GM18870 (cell line): Measurements from ENCODE around the gene RPS6KA4.

Source experiments
- ATAC-seq: cut with Tn5 transposase; IDR thresholded peaks from one replicate; pipeline ENCODE4 v1.9.1; 2021; ENCODE audit warnings: moderate library complexity; ENCODE audit not compliant: unreplicated experiment

Gene RPS6KA4

GRCh38 chr11:64347193-64347867, 11.6 kb upstream of the RPS6KA4 start:
- ATAC-seq = no peak

GRCh38 chr11:64348383-64349024, 10.5 kb upstream of the RPS6KA4 start:
- no peak for ATAC-seq

- ATAC-seq = no peak
These were observed 10.0 kb upstream of the RPS6KA4 start for GRCh38 chr11:64349025-64349387.

- ATAC-seq = no peak
These were observed 9.6 kb upstream of the RPS6KA4 start for GRCh38 chr11:64349404-64349803.

- ATAC-seq = no peak
These were observed 7.8 kb upstream of the RPS6KA4 start for GRCh38 chr11:64351136-64351631.

- ATAC-seq = no peak
These were observed 6.6 kb upstream of the RPS6KA4 start for GRCh38 chr11:64352099-64352994.

- no peak for ATAC-seq
These were observed 5.8 kb upstream of the RPS6KA4 start for GRCh38 chr11:64352995-64353714.

- no peak for ATAC-seq
These were observed 5.1 kb upstream of the RPS6KA4 start for GRCh38 chr11:64353715-64354506.

GRCh38 chr11:64355078-64355940, 3.7 kb upstream of the RPS6KA4 start:
- no peak for ATAC-seq

- no peak for ATAC-seq
These were observed 2.2 kb upstream of the RPS6KA4 start for GRCh38 chr11:64356498-64357411.

- no peak for ATAC-seq
These were observed 1.5 kb upstream of the RPS6KA4 start for GRCh38 chr11:64357446-64357845.

- no peak for ATAC-seq
These were observed 942 bp upstream of the RPS6KA4 start for GRCh38 chr11:64357904-64358535.

GRCh38 chr11:64358536-64358906, 441 bp upstream of the RPS6KA4 start:
- ATAC-seq = no peak

GRCh38 chr11:64359712-64360445, 917 bp downstream of the RPS6KA4 start:
- no peak for ATAC-seq

- no peak for ATAC-seq
These were observed 1.5 kb downstream of the RPS6KA4 start for GRCh38 chr11:64360448-64360921.

- no peak for ATAC-seq
These were observed 2.7 kb downstream of the RPS6KA4 start for GRCh38 chr11:64361659-64362058.

- no peak for ATAC-seq
These were observed 3.4 kb downstream of the RPS6KA4 start for GRCh38 chr11:64362339-64362738.
